ENCODE results near the gene AGBL4. TPM values are rescaled to one million over a fixed set of nuclear protein-coding genes. Genes with fewer than 3 reads are reported as not detected.

AGBL4 gene
- total and polyA plus RNA-seq, 7 donors, result 0.09 to 0.36 (median 0.16) TPM; not detected in 4

GRCh38 chr1:48864913-48865312 is 1158.8 kb downstream of the AGBL4 start:
- no peak overlapping the region for H3K27ac ChIP-seq
- WGBS, 2 donors, result 49 to 85% methylated on average over 2 of the region's 2 CpGs
- H3K4me3 ChIP-seq, result no peak overlapping the region
- intact Hi-C loops (cut with DNase I), result no loop called here
- H3K4me1 ChIP-seq, result peaks cover 0 to 8% (median 0%) of the 10 kb centered on the region in 4 donors
- peaks cover 0 to 6% (median 2%) of the 10 kb centered on the region in 4 donors for H3K9me3 ChIP-seq
- TF ChIP-seq POLR2AphosphoS5 (IDR thresholded peaks at IDR 0.05) (no peak), POLR2A (IDR thresholded peaks at IDR 0.05) (no peak), CTCF (IDR thresholded peaks at IDR 0.05) (no peak), EP300 (IDR thresholded peaks at IDR 0.05) (no peak)
- DNase-seq, result no peak
- no peaks in the 10 kb centered on the region for H3K27me3 ChIP-seq
- H3K36me3 ChIP-seq, result no peaks in the 10 kb centered on the region

- Histone ChIP-seq H3K27me3 (no peaks in the 10 kb centered on the region), H3K4me1 (no peaks in the 10 kb centered on the region), H3K4me3 (no peak overlapping the region), H3K9me3 (peaks cover 0 to 6% (median 2%) of the 10 kb centered on the region in 4 donors), H3K36me3 (no peaks in the 10 kb centered on the region), H3K27ac (no peak overlapping the region)
- no peak for DNase-seq
- WGBS, 2 donors, result 45 to 64% methylated on average over 2 of the region's 2 CpGs
- no peak for TF ChIP-seq POLR2A (IDR thresholded peaks at IDR 0.05)
- TF ChIP-seq CTCF (IDR thresholded peaks at IDR 0.05), result no peak
- no peak for TF ChIP-seq EP300 (IDR thresholded peaks at IDR 0.05)
- no peak for TF ChIP-seq POLR2AphosphoS5 (IDR thresholded peaks at IDR 0.05)
- intact Hi-C loops (cut with DNase I), result no loop called here
Observed at GRCh38 chr1:48859456-48859855, 1164.3 kb downstream of the AGBL4 start.

GRCh38 chr1:48858200-48858920 is 1165.4 kb downstream of the AGBL4 start:
- H3K4me3 ChIP-seq, result no peak overlapping the region
- H3K36me3 ChIP-seq, result no peaks in the 10 kb centered on the region
- no peak overlapping the region for H3K27ac ChIP-seq
- TF ChIP-seq EP300 (IDR thresholded peaks at IDR 0.05), result no peak
- no peak for TF ChIP-seq CTCF (IDR thresholded peaks at IDR 0.05)
- TF ChIP-seq POLR2AphosphoS5 (IDR thresholded peaks at IDR 0.05), result no peak
- TF ChIP-seq POLR2A (IDR thresholded peaks at IDR 0.05), result no peak
- no peak for DNase-seq
- H3K27me3 ChIP-seq, result no peaks in the 10 kb centered on the region
- intact Hi-C loops (cut with DNase I), result no loop called here
- peaks cover 0 to 6% (median 1%) of the 10 kb centered on the region in 4 donors for H3K9me3 ChIP-seq
- H3K4me1 ChIP-seq, result no peaks in the 10 kb centered on the region
- 48 to 69% methylated on average over 3 of the region's 3 CpGs for WGBS, 2 donors

- Histone ChIP-seq H3K27me3 (no peaks in the 10 kb centered on the region), H3K27ac (no peak overlapping the region), H3K4me1 (peaks cover 0 to 11% (median 4%) of the 10 kb centered on the region in 4 donors), H3K36me3 (no peaks in the 10 kb centered on the region), H3K9me3 (no peaks in the 10 kb centered on the region), H3K4me3 (no peak overlapping the region)
- intact Hi-C loops (cut with DNase I), result no loop called here
- DNase-seq, result no peak
- no peak for TF ChIP-seq POLR2AphosphoS5 (IDR thresholded peaks at IDR 0.05)
- TF ChIP-seq EP300 (IDR thresholded peaks at IDR 0.05), result no peak
- no peak for TF ChIP-seq CTCF (IDR thresholded peaks at IDR 0.05)
- no peak for TF ChIP-seq POLR2A (IDR thresholded peaks at IDR 0.05)
Observed at GRCh38 chr1:48853006-48853405, 1170.7 kb downstream of the AGBL4 start.

- H3K4me3 ChIP-seq, result no peak overlapping the region
- WGBS, 2 donors, result 60 to 73% methylated on average over 2 of the region's 2 CpGs
- intact Hi-C loops (cut with DNase I), result no loop called here
- TF ChIP-seq EP300 (IDR thresholded peaks at IDR 0.05), result no peak
- no peak for TF ChIP-seq POLR2A (IDR thresholded peaks at IDR 0.05)
- TF ChIP-seq POLR2AphosphoS5 (IDR thresholded peaks at IDR 0.05), result no peak
- TF ChIP-seq CTCF (IDR thresholded peaks at IDR 0.05), result no peak
- H3K27me3 ChIP-seq, result no peaks in the 10 kb centered on the region
- H3K4me1 ChIP-seq, result peaks cover 0 to 11% (median 4%) of the 10 kb centered on the region in 4 donors
- H3K9me3 ChIP-seq, result no peaks in the 10 kb centered on the region
- H3K27ac ChIP-seq, result no peak overlapping the region
- no peak for DNase-seq
- H3K36me3 ChIP-seq, result no peaks in the 10 kb centered on the region
Observed at GRCh38 chr1:48851638-48852037, 1172.1 kb downstream of the AGBL4 start.
